HG03457 (cell line): ENCODE results near the gene GRB10.

Experiments used
- ATAC-seq: cut with Tn5 transposase; IDR thresholded peaks from one replicate; pipeline ENCODE4 v1.9.1; 2021; ENCODE audit warnings: moderate number of reproducible peaks; ENCODE audit not compliant: unreplicated experiment

The GRB10 gene

GRCh38 chr7:50696810-50697582 lies 85.7 kb downstream of the GRB10 start:
- no peak for ATAC-seq

- ATAC-seq = no peak
Observed at GRCh38 chr7:50695026-50695425, 87.7 kb downstream of the GRB10 start.

GRCh38 chr7:50693455-50694130 lies 89.1 kb downstream of the GRB10 start:
- no peak for ATAC-seq

GRCh38 chr7:50690541-50691011 lies 92.1 kb downstream of the GRB10 start:
- ATAC-seq = no peak

- ATAC-seq = no peak
Observed at GRCh38 chr7:50688226-50688590, 94.5 kb downstream of the GRB10 start.

- no peak for ATAC-seq
Observed at GRCh38 chr7:50687575-50688225, 95.0 kb downstream of the GRB10 start.

- ATAC-seq = no peak
Observed at GRCh38 chr7:50687096-50687495, 95.6 kb downstream of the GRB10 start.

- no peak for ATAC-seq
Observed at GRCh38 chr7:50685135-50686065, 97.3 kb downstream of the GRB10 start.

GRCh38 chr7:50684713-50685075 lies 98.0 kb downstream of the GRB10 start:
- ATAC-seq = no peak

- ATAC-seq = no peak
Observed at GRCh38 chr7:50684011-50684712, 98.5 kb downstream of the GRB10 start.

GRCh38 chr7:50682573-50682972 lies 100.1 kb downstream of the GRB10 start:
- no peak for ATAC-seq

GRCh38 chr7:50682079-50682478 lies 100.6 kb downstream of the GRB10 start:
- ATAC-seq = no peak

- no peak for ATAC-seq
Observed at GRCh38 chr7:50681432-50682045, 101.2 kb downstream of the GRB10 start.

GRCh38 chr7:50679218-50680007 lies 103.3 kb downstream of the GRB10 start:
- no peak for ATAC-seq

GRCh38 chr7:50678586-50678985 lies 104.1 kb downstream of the GRB10 start:
- no peak for ATAC-seq

- no peak for ATAC-seq
Observed at GRCh38 chr7:50677638-50677996, 105.1 kb downstream of the GRB10 start.

GRCh38 chr7:50676740-50677637 lies 105.7 kb downstream of the GRB10 start:
- no peak for ATAC-seq

- no peak for ATAC-seq
Observed at GRCh38 chr7:50676079-50676478, 106.6 kb downstream of the GRB10 start.
